GM13976 (cell line): ENCODE data around the gene SH3RF1.
A peak's percentile ranks its signal among the peaks of the same experiment; 100 is the strongest.

ENCODE experiments used
- DNase-seq: peaks from one replicate; pipeline ENCODE4 v3.0.0; 2012; ENCODE audit warnings: low spot score
- in situ Hi-C: fragments of 300-500 bp; cut with MboI; formaldehyde crosslinking; loops from one replicate; pipeline ENCODE4 v1.12.0; 2022; ENCODE audit warnings: low sequenced_read_pairs, mixed read lengths, inconsistent platforms; ENCODE audit not compliant: unreplicated experiment
- TF ChIP-seq, protein P1 (sequence below): IDR thresholded peaks from 2 replicates; pipeline ENCODE4 v1.5.1; 2012; ENCODE audit warnings: borderline replicate concordance, mild to moderate bottlenecking; ENCODE audit not compliant: insufficient read depth; ENCODE audit errors: extremely low read depth, missing control alignments, control extremely low read depth

The SH3RF1 gene

DNA sequence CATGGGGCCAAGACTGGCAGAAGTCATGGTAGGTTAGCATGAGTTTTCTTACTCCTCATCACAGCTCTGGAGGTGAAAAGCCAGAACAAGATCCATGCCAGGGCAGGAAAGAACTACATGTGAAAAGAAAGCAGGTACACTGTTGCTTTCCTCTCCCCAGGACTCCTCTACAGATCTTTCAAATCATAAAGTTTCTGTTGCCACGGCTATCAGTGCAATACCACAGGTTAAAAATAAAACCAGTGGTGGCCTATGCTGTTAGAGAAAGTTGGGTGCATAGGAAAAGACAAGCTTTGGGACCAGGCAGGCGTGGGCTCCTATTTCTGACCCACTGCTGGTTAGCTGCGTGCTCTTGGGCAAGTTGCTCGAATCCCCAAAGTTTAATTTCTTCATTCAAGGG lies 81.4 kb downstream of the SH3RF1 start:
- in situ Hi-C loops = no loop called here
- peak; percentile 17 for DNase-seq
- TF ChIP-seq, protein P1, sequence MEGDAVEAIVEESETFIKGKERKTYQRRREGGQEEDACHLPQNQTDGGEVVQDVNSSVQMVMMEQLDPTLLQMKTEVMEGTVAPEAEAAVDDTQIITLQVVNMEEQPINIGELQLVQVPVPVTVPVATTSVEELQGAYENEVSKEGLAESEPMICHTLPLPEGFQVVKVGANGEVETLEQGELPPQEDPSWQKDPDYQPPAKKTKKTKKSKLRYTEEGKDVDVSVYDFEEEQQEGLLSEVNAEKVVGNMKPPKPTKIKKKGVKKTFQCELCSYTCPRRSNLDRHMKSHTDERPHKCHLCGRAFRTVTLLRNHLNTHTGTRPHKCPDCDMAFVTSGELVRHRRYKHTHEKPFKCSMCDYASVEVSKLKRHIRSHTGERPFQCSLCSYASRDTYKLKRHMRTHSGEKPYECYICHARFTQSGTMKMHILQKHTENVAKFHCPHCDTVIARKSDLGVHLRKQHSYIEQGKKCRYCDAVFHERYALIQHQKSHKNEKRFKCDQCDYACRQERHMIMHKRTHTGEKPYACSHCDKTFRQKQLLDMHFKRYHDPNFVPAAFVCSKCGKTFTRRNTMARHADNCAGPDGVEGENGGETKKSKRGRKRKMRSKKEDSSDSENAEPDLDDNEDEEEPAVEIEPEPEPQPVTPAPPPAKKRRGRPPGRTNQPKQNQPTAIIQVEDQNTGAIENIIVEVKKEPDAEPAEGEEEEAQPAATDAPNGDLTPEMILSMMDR = no peak

DNA sequence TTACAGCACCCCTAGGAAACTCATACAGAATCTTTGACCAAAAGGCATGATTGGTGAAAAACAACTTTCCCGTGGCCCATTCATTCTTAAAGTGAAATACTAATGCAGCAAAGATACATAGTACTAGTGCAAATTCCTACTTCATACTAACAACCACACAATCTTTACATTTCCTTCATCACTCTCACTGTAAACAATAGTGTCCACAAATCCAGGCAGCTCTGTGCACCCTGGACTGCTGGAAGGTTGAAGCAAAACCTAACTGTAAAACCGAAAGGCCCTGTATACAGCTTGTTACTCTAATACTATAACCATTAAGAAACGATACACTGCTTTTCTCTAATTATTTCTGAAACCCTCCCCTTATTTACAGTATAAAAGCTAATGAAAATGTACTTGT lies 82.6 kb downstream of the SH3RF1 start:
- DNase-seq = no peak
- in situ Hi-C loops = no loop called here
- TF ChIP-seq, protein P1 = no peak

GRCh38 chr4:169185133-169185956 lies 85.4 kb downstream of the SH3RF1 start:
- in situ Hi-C loops = no loop called here
- no peak for DNase-seq
- TF ChIP-seq, protein P1 = no peak

DNA sequence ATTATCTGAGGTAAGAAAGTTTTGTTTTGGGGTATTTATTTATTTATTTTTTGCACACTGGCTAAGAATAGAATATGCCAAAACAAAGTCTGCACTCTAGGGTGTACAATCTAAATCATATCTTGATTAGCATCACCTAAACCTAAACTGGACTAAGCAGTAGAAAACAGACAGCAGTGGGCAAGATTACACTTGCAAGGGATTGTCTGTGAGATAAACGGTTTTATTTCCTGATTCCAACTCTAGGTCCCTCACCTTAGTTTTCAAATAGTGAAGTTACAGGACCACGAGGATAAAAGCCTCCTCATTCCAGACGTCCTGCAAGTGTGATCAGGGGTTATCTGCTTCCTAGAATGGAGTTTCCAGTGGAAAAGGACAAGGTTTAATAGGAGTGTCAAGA lies 86.1 kb downstream of the SH3RF1 start:
- DNase-seq = no peak
- in situ Hi-C loops = no loop called here
- TF ChIP-seq, protein P1 = no peak

DNA sequence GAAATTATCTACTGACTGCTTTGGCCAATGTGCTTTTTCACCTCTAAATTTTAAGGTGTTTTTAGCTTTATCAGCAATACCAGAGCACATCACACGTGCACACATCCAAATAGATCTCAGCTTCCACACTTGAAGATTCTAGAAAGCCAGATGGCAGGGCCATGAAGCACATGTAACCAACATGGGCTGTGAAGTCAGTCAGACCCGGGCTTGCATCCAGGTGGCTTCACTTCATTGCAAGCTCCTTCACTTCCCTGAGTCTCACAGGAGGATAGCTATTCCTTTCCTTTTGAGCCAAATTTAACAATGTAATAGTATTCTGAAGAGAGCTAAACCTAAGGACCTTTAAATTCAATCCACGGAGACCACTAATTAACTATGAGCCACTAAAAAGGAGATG lies 86.5 kb downstream of the SH3RF1 start:
- TF ChIP-seq, protein P1 = no peak
- in situ Hi-C loops = no loop called here
- no peak for DNase-seq

GRCh38 chr4:169183581-169183980 lies 87.2 kb downstream of the SH3RF1 start:
- in situ Hi-C loops = no loop called here
- DNase-seq = no peak
- TF ChIP-seq, protein P1 = no peak
